ENCODE results near the gene CLTCL1.

The CLTCL1 gene

GRCh38 chr22:19224985-19225384 is 66.5 kb downstream of the CLTCL1 start:
- Histone ChIP-seq H3K9ac (ENCODE audit: low read depth, low read length) (no peak overlapping the region), H3K4me1 (ENCODE audit: control insufficient read depth, insufficient read depth, low read length) (no peaks in the 10 kb centered on the region), H3K4me3 (ENCODE audit: low read depth, low read length) (no peak overlapping the region), H3K27me3 (ENCODE audit: control insufficient read depth, insufficient read depth, low read length) (no peaks in the 10 kb centered on the region), H3K36me3 (ENCODE audit: control insufficient read depth, insufficient read depth, low read length) (peaks cover 29% of the 10 kb centered on the region), H3K9me3 (ENCODE audit: control insufficient read depth, insufficient read depth, low read length) (no peaks in the 10 kb centered on the region)

- Histone ChIP-seq H3K27me3 (ENCODE audit: control insufficient read depth, insufficient read depth, low read length) (no peaks in the 10 kb centered on the region), H3K9ac (ENCODE audit: low read depth, low read length) (no peak overlapping the region), H3K4me1 (ENCODE audit: control insufficient read depth, insufficient read depth, low read length) (no peaks in the 10 kb centered on the region), H3K36me3 (ENCODE audit: control insufficient read depth, insufficient read depth, low read length) (peaks cover 29% of the 10 kb centered on the region), H3K4me3 (ENCODE audit: low read depth, low read length) (no peak overlapping the region), H3K9me3 (ENCODE audit: control insufficient read depth, insufficient read depth, low read length) (no peaks in the 10 kb centered on the region)
Observed at GRCh38 chr22:19224557-19224956, 67.0 kb downstream of the CLTCL1 start.

GRCh38 chr22:19223617-19224016 is 67.9 kb downstream of the CLTCL1 start:
- Histone ChIP-seq H3K4me1 (ENCODE audit: control insufficient read depth, insufficient read depth, low read length) (no peaks in the 10 kb centered on the region), H3K9me3 (ENCODE audit: control insufficient read depth, insufficient read depth, low read length) (no peaks in the 10 kb centered on the region), H3K36me3 (ENCODE audit: control insufficient read depth, insufficient read depth, low read length) (peaks cover 29% of the 10 kb centered on the region), H3K4me3 (ENCODE audit: low read depth, low read length) (no peak overlapping the region), H3K27me3 (ENCODE audit: control insufficient read depth, insufficient read depth, low read length) (no peaks in the 10 kb centered on the region), H3K9ac (ENCODE audit: low read depth, low read length) (no peak overlapping the region)

GRCh38 chr22:19223110-19223509 is 68.4 kb downstream of the CLTCL1 start:
- Histone ChIP-seq H3K9ac (ENCODE audit: low read depth, low read length) (no peak overlapping the region), H3K36me3 (ENCODE audit: control insufficient read depth, insufficient read depth, low read length) (peaks cover 29% of the 10 kb centered on the region), H3K9me3 (ENCODE audit: control insufficient read depth, insufficient read depth, low read length) (no peaks in the 10 kb centered on the region), H3K4me1 (ENCODE audit: control insufficient read depth, insufficient read depth, low read length) (peaks cover 4% of the 10 kb centered on the region), H3K27me3 (ENCODE audit: control insufficient read depth, insufficient read depth, low read length) (no peaks in the 10 kb centered on the region), H3K4me3 (ENCODE audit: low read depth, low read length) (no peak overlapping the region)

- Histone ChIP-seq H3K4me3 (ENCODE audit: low read depth, low read length) (no peak overlapping the region), H3K9ac (ENCODE audit: low read depth, low read length) (no peak overlapping the region), H3K27me3 (ENCODE audit: control insufficient read depth, insufficient read depth, low read length) (no peaks in the 10 kb centered on the region), H3K9me3 (ENCODE audit: control insufficient read depth, insufficient read depth, low read length) (no peaks in the 10 kb centered on the region), H3K36me3 (ENCODE audit: control insufficient read depth, insufficient read depth, low read length) (peaks cover 29% of the 10 kb centered on the region), H3K4me1 (ENCODE audit: control insufficient read depth, insufficient read depth, low read length) (peaks cover 4% of the 10 kb centered on the region)
Observed at GRCh38 chr22:19222242-19223005, 69.1 kb downstream of the CLTCL1 start.

GRCh38 chr22:19220867-19221266 is 70.7 kb downstream of the CLTCL1 start:
- Histone ChIP-seq H3K9me3 (ENCODE audit: control insufficient read depth, insufficient read depth, low read length) (no peaks in the 10 kb centered on the region), H3K9ac (ENCODE audit: low read depth, low read length) (no peak overlapping the region), H3K4me3 (ENCODE audit: low read depth, low read length) (no peak overlapping the region), H3K27me3 (ENCODE audit: control insufficient read depth, insufficient read depth, low read length) (no peaks in the 10 kb centered on the region), H3K36me3 (ENCODE audit: control insufficient read depth, insufficient read depth, low read length) (peaks cover 31% of the 10 kb centered on the region), H3K4me1 (ENCODE audit: control insufficient read depth, insufficient read depth, low read length) (peaks cover 4% of the 10 kb centered on the region)

- H3K9ac ChIP-seq (ENCODE audit: low read depth, low read length) = no peak overlapping the region
- no peaks in the 10 kb centered on the region for H3K9me3 ChIP-seq (ENCODE audit: control insufficient read depth, insufficient read depth, low read length)
- H3K4me3 ChIP-seq (ENCODE audit: low read depth, low read length) = no peak overlapping the region
- H3K27me3 ChIP-seq (ENCODE audit: control insufficient read depth, insufficient read depth, low read length) = no peaks in the 10 kb centered on the region
- H3K4me1 ChIP-seq (ENCODE audit: control insufficient read depth, insufficient read depth, low read length) = peaks cover 10% of the 10 kb centered on the region
- peaks cover 25% of the 10 kb centered on the region for H3K36me3 ChIP-seq (ENCODE audit: control insufficient read depth, insufficient read depth, low read length)
Observed at GRCh38 chr22:19218541-19219233, 72.8 kb downstream of the CLTCL1 start.

- Histone ChIP-seq H3K36me3 (ENCODE audit: control insufficient read depth, insufficient read depth, low read length) (peaks cover 13% of the 10 kb centered on the region), H3K27me3 (ENCODE audit: control insufficient read depth, insufficient read depth, low read length) (no peaks in the 10 kb centered on the region), H3K4me1 (ENCODE audit: control insufficient read depth, insufficient read depth, low read length) (peaks cover 17% of the 10 kb centered on the region), H3K4me3 (ENCODE audit: low read depth, low read length) (no peak overlapping the region), H3K9ac (ENCODE audit: low read depth, low read length) (no peak overlapping the region), H3K9me3 (ENCODE audit: control insufficient read depth, insufficient read depth, low read length) (no peaks in the 10 kb centered on the region)
Observed at GRCh38 chr22:19216579-19216978, 74.9 kb downstream of the CLTCL1 start.

- Histone ChIP-seq H3K9me3 (ENCODE audit: control insufficient read depth, insufficient read depth, low read length) (no peaks in the 10 kb centered on the region), H3K4me3 (ENCODE audit: low read depth, low read length) (no peak overlapping the region), H3K27me3 (ENCODE audit: control insufficient read depth, insufficient read depth, low read length) (no peaks in the 10 kb centered on the region), H3K4me1 (ENCODE audit: control insufficient read depth, insufficient read depth, low read length) (peaks cover 17% of the 10 kb centered on the region), H3K36me3 (ENCODE audit: control insufficient read depth, insufficient read depth, low read length) (peaks cover 8% of the 10 kb centered on the region), H3K9ac (ENCODE audit: low read depth, low read length) (no peak overlapping the region)
Observed at GRCh38 chr22:19215360-19215759, 76.2 kb downstream of the CLTCL1 start.

GRCh38 chr22:19214078-19214473 is 77.4 kb downstream of the CLTCL1 start:
- no peaks in the 10 kb centered on the region for H3K9me3 ChIP-seq (ENCODE audit: control insufficient read depth, insufficient read depth, low read length)
- no peaks in the 10 kb centered on the region for H3K27me3 ChIP-seq (ENCODE audit: control insufficient read depth, insufficient read depth, low read length)
- H3K9ac ChIP-seq (ENCODE audit: low read depth, low read length) = no peak overlapping the region
- peaks cover 17% of the 10 kb centered on the region for H3K4me1 ChIP-seq (ENCODE audit: control insufficient read depth, insufficient read depth, low read length)
- H3K36me3 ChIP-seq (ENCODE audit: control insufficient read depth, insufficient read depth, low read length) = peaks cover 16% of the 10 kb centered on the region
- no peak overlapping the region for H3K4me3 ChIP-seq (ENCODE audit: low read depth, low read length)

- Histone ChIP-seq H3K4me3 (ENCODE audit: low read depth, low read length) (no peak overlapping the region), H3K27me3 (ENCODE audit: control insufficient read depth, insufficient read depth, low read length) (no peaks in the 10 kb centered on the region)
Observed at GRCh38 chr22:19213442-19214077, 78.0 kb downstream of the CLTCL1 start.

GRCh38 chr22:19213001-19213400 is 78.5 kb downstream of the CLTCL1 start:
- H3K4me1 ChIP-seq (ENCODE audit: control insufficient read depth, insufficient read depth, low read length) = peaks cover 13% of the 10 kb centered on the region
- H3K9ac ChIP-seq (ENCODE audit: low read depth, low read length) = no peak overlapping the region
- H3K27me3 ChIP-seq (ENCODE audit: control insufficient read depth, insufficient read depth, low read length) = no peaks in the 10 kb centered on the region
- H3K36me3 ChIP-seq (ENCODE audit: control insufficient read depth, insufficient read depth, low read length) = peaks cover 16% of the 10 kb centered on the region
- H3K4me3 ChIP-seq (ENCODE audit: low read depth, low read length) = no peak overlapping the region
- H3K9me3 ChIP-seq (ENCODE audit: control insufficient read depth, insufficient read depth, low read length) = no peaks in the 10 kb centered on the region

More at GRCh38 chr22:19213442-19214077, 78.0 kb downstream of the CLTCL1 start:
- Histone ChIP-seq H3K36me3 (ENCODE audit: control insufficient read depth, insufficient read depth, low read length) (peaks cover 16% of the 10 kb centered on the region), H3K9ac (ENCODE audit: low read depth, low read length) (no peak overlapping the region), H3K4me1 (ENCODE audit: control insufficient read depth, insufficient read depth, low read length) (peaks cover 17% of the 10 kb centered on the region), H3K9me3 (ENCODE audit: control insufficient read depth, insufficient read depth, low read length) (no peaks in the 10 kb centered on the region)
